Left ventricle myocardium inferior (tissue), 1 donor: Measurements from ENCODE around the gene LRG1. TPM values are rescaled to one million over a fixed set of nuclear protein-coding genes. Genes with fewer than 3 reads are reported as not detected.

Source experiments
- DNase-seq: peaks from one replicate; pipeline ENCODE4 v3.0.0-alpha.2; 2020
- H3K27ac ChIP-seq: fragments of 200-600 bp; replicated peaks from 2 replicates; pipeline ENCODE4 v1.8.0; 2021
- H3K27me3 ChIP-seq: fragments of 200-600 bp; 2 replicates; pipeline ENCODE4 v1.8.0; 2021; ENCODE audit warnings: low read depth
- H3K36me3 ChIP-seq: fragments of 200-600 bp; 2 replicates; pipeline ENCODE4 v1.8.0; 2021
- H3K4me1 ChIP-seq: fragments of 200-600 bp; 2 replicates; pipeline ENCODE4 v1.8.0; 2021
- H3K4me3 ChIP-seq: fragments of 200-600 bp; 2 replicates; pipeline ENCODE4 v1.8.0; 2021; ENCODE audit warnings: mild to moderate bottlenecking, moderate library complexity
- H3K9me3 ChIP-seq: fragments of 200-600 bp; replicated peaks from 2 replicates; pipeline ENCODE4 v1.8.0; 2021
- intact Hi-C: fragments of 100-400 bp; cut with micrococcal nuclease; formaldehyde crosslinking; loops from one replicate; pipeline ENCODE4 v1.11.0; 2022
- long read RNA-seq: library from polyadenylated mRNA; unstranded; transcript quantifications from one replicate; pipeline ENCODE4 v2.0.0, GENCODE V29; 2021
- total RNA-seq: library from RNA; stranded (reverse); fragmentation: NEBNext Ultra II Directional; extraction: Animal tissue kit (Norgen Biotek cat#: 25700); gene quantifications from one replicate; pipeline ENCODE4 v1.2.1, GENCODE V29; 2021
- TF ChIP-seq, protein P1 (sequence below): fragments of 200-600 bp; IDR thresholded peaks from 2 replicates; pipeline ENCODE4 v1.8.0; 2021; ENCODE audit warnings: antibody characterized with exemption, mild to moderate bottlenecking, borderline replicate concordance
- donor health status: DM: no; HTN: yes; CAD: no; lungs with severe emphysema.

LRG1 gene, protein sequence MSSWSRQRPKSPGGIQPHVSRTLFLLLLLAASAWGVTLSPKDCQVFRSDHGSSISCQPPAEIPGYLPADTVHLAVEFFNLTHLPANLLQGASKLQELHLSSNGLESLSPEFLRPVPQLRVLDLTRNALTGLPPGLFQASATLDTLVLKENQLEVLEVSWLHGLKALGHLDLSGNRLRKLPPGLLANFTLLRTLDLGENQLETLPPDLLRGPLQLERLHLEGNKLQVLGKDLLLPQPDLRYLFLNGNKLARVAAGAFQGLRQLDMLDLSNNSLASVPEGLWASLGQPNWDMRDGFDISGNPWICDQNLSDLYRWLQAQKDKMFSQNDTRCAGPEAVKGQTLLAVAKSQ
- 0.41 TPM for total RNA-seq
- long read RNA-seq, result 0 reads

DNA sequence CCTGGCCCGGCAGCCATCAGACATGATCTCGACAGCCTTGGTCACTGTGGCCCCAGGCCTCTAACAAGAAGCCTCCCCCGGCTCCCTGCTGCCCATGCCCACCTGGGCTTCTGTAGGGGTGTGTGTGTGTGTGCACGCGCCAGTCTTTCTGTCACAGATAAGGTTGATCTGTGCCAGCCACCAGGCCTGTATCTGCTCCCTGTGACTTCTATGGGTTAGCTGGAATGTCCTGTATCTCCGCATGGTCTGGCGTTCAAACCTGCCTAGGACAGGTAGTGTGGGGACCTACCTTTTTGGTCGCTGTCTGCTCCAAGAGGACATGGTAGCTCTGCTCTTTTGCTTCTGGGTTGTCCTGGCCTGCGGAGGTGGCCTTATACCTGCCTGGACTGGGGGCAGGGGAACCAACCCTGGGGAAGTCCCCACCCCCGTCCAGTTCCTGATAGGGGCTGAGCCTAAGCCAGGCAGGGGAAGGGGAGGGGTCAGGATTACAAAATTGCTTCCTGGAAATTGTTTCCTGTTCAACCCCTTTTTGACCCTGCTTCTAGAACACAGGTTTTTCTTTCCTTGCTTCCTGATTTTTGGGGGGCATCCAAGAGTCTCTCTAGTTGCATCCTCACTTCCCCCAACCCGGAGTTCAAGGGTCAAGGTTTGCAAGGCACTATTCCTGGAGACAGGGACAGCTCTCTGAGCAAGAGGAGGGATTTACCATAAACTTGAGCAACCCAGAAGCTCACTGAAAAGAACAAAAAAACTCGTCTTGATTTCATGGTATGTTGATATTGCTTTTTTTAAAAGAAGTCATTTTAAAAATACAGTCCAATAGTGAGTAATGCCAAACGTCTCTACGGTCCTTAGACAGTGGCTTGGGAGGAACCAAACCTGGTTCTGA lies at the start of gene LRG1:
Gene LRG1, minus strand, starts transcription at position 344 of the 889 bp plus-strand sequence. Its CDS starts 23 bp downstream, at position 321.
- intact Hi-C loops, result no loop called here
- no peak within 1 kb of the TSS for H3K27ac ChIP-seq

DNA sequence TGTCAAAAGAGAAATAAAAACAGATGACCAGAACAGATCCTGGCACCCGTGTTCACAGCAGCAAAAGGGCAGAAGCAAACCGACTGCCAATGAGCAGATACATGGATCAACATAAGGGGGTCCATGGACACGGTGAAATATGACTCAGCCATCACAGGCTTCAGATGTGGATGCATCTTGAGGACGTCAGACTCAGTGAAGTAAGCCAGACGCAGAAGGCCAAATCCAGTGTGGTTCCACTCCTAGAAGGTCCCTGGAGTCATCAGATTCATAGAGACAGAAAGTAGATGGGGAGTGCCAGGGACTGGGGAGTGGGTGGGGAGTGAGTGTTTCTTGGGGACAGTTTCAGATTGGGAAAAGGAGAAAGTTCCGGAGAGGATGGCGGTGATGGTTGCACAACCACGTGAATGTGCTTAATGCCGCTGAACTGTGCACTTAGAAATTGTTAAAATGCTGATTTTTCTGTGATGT lies 48.5 kb upstream of the LRG1 start:
- Histone ChIP-seq H3K36me3 (no peaks in the 10 kb centered on the region), H3K27ac (no peak overlapping the region), H3K4me1 (peaks cover 12% of the 10 kb centered on the region), H3K9me3 (no peaks in the 10 kb centered on the region), H3K4me3 (no peak overlapping the region), H3K27me3 (peaks cover 74% of the 10 kb centered on the region)
- TF ChIP-seq, protein P1, sequence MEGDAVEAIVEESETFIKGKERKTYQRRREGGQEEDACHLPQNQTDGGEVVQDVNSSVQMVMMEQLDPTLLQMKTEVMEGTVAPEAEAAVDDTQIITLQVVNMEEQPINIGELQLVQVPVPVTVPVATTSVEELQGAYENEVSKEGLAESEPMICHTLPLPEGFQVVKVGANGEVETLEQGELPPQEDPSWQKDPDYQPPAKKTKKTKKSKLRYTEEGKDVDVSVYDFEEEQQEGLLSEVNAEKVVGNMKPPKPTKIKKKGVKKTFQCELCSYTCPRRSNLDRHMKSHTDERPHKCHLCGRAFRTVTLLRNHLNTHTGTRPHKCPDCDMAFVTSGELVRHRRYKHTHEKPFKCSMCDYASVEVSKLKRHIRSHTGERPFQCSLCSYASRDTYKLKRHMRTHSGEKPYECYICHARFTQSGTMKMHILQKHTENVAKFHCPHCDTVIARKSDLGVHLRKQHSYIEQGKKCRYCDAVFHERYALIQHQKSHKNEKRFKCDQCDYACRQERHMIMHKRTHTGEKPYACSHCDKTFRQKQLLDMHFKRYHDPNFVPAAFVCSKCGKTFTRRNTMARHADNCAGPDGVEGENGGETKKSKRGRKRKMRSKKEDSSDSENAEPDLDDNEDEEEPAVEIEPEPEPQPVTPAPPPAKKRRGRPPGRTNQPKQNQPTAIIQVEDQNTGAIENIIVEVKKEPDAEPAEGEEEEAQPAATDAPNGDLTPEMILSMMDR, result no peak
- intact Hi-C loops, result no loop called here
- no peak for DNase-seq

More for the DNA sequence above, at the start of gene LRG1:
- H3K27me3 ChIP-seq, result peaks cover 39% of the 10 kb centered on the region
- peaks cover 16% of the 10 kb centered on the region for H3K9me3 ChIP-seq
- TF ChIP-seq, protein P1, result no peak
- H3K4me1 ChIP-seq, result peaks cover 25% of the 10 kb centered on the region
- no peak within 1 kb of the TSS for H3K4me3 ChIP-seq
- DNase-seq, result no peak
- H3K36me3 ChIP-seq, result no peaks in the 10 kb centered on the region

DNA sequence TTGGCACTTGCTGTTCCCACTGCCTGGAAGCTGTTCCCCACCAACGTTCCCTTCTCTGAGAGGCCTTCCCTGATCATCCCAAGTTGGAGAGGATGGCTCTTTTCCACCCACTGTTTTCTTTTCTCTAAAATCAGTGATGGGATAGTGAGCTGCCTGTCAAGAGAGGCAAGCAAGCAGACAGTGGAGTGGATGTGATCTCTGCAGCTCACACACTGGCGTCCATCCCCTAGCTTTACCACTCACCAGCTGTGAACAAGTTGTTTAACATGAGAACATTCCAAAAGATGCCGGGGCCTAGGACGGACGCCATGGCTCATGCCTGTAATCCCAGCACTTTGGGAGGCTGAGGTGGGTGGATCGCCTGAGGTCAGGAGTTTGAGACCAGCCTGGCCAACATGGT lies 47.7 kb upstream of the LRG1 start:
- H3K27me3 ChIP-seq, result peaks cover 75% of the 10 kb centered on the region
- no peak for DNase-seq

DNA sequence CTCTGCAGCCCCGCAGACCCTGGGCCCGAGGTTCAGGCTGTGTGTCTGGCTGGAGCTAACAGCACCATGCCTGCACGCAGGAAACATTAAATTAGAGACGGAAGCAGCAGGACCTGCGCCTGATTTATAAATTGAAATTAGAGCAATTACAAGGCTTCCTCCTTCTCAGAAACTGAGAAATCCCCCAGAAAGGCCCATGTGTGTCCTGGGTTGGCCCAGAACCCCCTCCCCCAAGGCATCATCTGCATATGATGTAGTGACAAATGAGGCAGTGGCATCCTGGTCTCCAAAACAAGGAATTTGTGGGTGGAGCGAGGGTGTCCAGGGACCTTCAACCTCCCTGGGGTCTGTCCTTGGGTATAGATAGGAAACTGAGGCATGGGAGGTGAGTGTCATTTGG lies 46.9 kb upstream of the LRG1 start:
- H3K4me3 ChIP-seq, result no peak overlapping the region
- H3K27ac ChIP-seq, result no peak overlapping the region
- intact Hi-C loops, result no loop called here
- TF ChIP-seq, protein P1, result no peak
- peaks cover 75% of the 10 kb centered on the region for H3K27me3 ChIP-seq
- H3K36me3 ChIP-seq, result no peaks in the 10 kb centered on the region
- H3K9me3 ChIP-seq, result no peaks in the 10 kb centered on the region
- DNase-seq, result no peak
- peaks cover 12% of the 10 kb centered on the region for H3K4me1 ChIP-seq

More for the DNA sequence above, 47.7 kb upstream of the LRG1 start:
- Histone ChIP-seq H3K27ac (no peak overlapping the region), H3K4me1 (peaks cover 12% of the 10 kb centered on the region), H3K4me3 (no peak overlapping the region), H3K9me3 (no peaks in the 10 kb centered on the region), H3K36me3 (no peaks in the 10 kb centered on the region)
- intact Hi-C loops, result no loop called here
- TF ChIP-seq, protein P1, result no peak

DNA sequence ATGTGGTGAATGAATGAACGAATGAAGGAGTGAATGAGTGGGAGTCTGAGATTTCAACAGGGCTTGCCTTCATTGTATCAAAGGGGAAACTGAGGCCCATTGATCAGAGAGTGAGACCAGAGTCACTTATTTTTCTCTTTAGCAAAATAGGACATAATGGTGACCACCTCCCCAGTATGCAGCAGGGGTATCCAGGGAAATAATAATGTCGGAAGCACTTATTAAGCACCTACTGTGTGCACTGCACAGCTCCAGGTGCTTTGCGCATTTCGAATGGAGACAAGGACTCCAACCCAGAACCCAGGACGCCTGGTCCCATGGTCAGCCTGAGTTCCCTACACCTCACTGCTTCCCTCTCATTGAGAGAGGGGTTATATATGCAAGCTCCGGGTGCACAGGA lies 46.4 kb upstream of the LRG1 start:
- Histone ChIP-seq H3K36me3 (no peaks in the 10 kb centered on the region), H3K4me3 (no peak overlapping the region), H3K4me1 (peaks cover 12% of the 10 kb centered on the region), H3K27ac (no peak overlapping the region), H3K9me3 (no peaks in the 10 kb centered on the region), H3K27me3 (peaks cover 73% of the 10 kb centered on the region)
- TF ChIP-seq, protein P1, result no peak
- intact Hi-C loops, result no loop called here
- DNase-seq, result no peak
